Fibroblast of lung (primary cell): ENCODE results near the gene OR2AE1.
"Not testable (repeated sequence)": the region's sequence is repeated elsewhere in the genome, so short reads cannot be mapped to it uniquely, and the experiment has no call there.

Experiments used
- CTCF ChIP-seq, 2 donors: IDR thresholded peaks in 1 of 2; conservative IDR thresholded peaks in 1 of 2; 1 replicate in 1 of 2; 2 replicates in 1 of 2; pipeline ENCODE4 v1.5.1; 2011 to 2012; ENCODE audit warnings: low read length in 2 of 2, control low read depth in 1 of 2, inconsistent platforms in 1 of 2, low read depth in 1 of 2, mild to moderate bottlenecking in 1 of 2
- EZH2 ChIP-seq: IDR thresholded peaks from 2 replicates; pipeline ENCODE4 v1.5.1; 2012; ENCODE audit warnings: low read length, control low read depth, mild to moderate bottlenecking; ENCODE audit errors: missing control alignments

GRCh38 chr7:99888366-99888765 is 11.5 kb upstream of the OR2AE1 start:
- not testable (repeated sequence) for TF ChIP-seq CTCF (conservative IDR thresholded peaks at IDR 0.05 in 1 of 2, IDR thresholded peaks at IDR 0.05 in 1 of 2; ENCODE audit: low read depth in 1 of 2, low read length in 2 of 2); EZH2
